ENCODE data around the gene CENPP. TPM values are rescaled to one million over a fixed set of nuclear protein-coding genes. Genes with fewer than 3 reads are reported as not detected.

CENPP gene
- total RNA-seq, 1 donor from 2014 or later, result 4.5 TPM

- H3K27me3 Mint-ChIP-seq (ENCODE audit: unreplicated experiment), result no peaks in the 10 kb centered on the region
- H3K36me3 Mint-ChIP-seq (ENCODE audit: low read depth, unreplicated experiment), result peaks cover 11% of the 10 kb centered on the region
- no peak for TF ChIP-seq CTCF (IDR thresholded peaks at IDR 0.05; ENCODE audit: unreplicated experiment)
- H3K4me3 Mint-ChIP-seq (ENCODE audit: unreplicated experiment), result no peak overlapping the region
- DNase-seq (ENCODE audit: low spot score), result no peak
- H3K4me1 Mint-ChIP-seq (ENCODE audit: unreplicated experiment), result peaks cover 20% of the 10 kb centered on the region
- H3K9me3 Mint-ChIP-seq (ENCODE audit: unreplicated experiment), result no peaks in the 10 kb centered on the region
- H3K27ac Mint-ChIP-seq (ENCODE audit: unreplicated experiment), result no peak overlapping the region
Measured at GRCh38 chr9:92298036-92298435, 27.7 kb upstream of the CENPP start.

- Mint-ChIP-seq H3K27ac (ENCODE audit: unreplicated experiment) (no peak overlapping the region), H3K4me3 (ENCODE audit: unreplicated experiment) (no peak overlapping the region), H3K4me1 (ENCODE audit: unreplicated experiment) (peaks cover 20% of the 10 kb centered on the region), H3K27me3 (ENCODE audit: unreplicated experiment) (no peaks in the 10 kb centered on the region), H3K9me3 (ENCODE audit: unreplicated experiment) (no peaks in the 10 kb centered on the region), H3K36me3 (ENCODE audit: low read depth, unreplicated experiment) (peaks cover 11% of the 10 kb centered on the region)
- TF ChIP-seq CTCF (IDR thresholded peaks at IDR 0.05; ENCODE audit: unreplicated experiment), result no peak
- DNase-seq (ENCODE audit: low spot score), result no peak
Measured at GRCh38 chr9:92299116-92299515, 26.6 kb upstream of the CENPP start.

DNA sequence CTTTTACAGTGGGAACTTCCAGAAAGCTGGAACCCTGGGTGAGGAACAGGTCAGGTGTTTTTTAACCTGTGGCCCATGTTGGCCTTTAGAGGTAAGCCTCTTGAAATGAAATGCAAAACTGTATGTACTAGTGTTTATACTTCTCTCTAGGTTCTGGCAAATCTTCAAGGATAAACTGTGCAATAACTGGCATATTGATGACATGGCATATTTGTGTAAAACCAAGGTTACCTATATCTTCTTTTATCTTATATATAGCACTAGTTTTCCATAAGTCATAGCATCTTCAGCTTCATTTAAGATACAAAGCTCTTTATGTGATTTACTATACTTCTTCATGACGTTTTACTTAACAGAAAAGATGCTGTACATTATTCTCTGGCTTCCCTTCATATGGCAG lies 24.8 kb upstream of the CENPP start:
- Mint-ChIP-seq H3K27ac (ENCODE audit: unreplicated experiment) (no peak overlapping the region), H3K4me1 (ENCODE audit: unreplicated experiment) (peaks cover 4% of the 10 kb centered on the region), H3K9me3 (ENCODE audit: unreplicated experiment) (no peaks in the 10 kb centered on the region), H3K36me3 (ENCODE audit: low read depth, unreplicated experiment) (peaks cover 18% of the 10 kb centered on the region), H3K27me3 (ENCODE audit: unreplicated experiment) (no peaks in the 10 kb centered on the region), H3K4me3 (ENCODE audit: unreplicated experiment) (no peak overlapping the region)
- no peak for DNase-seq (ENCODE audit: low spot score)
- no peak for TF ChIP-seq CTCF (IDR thresholded peaks at IDR 0.05; ENCODE audit: unreplicated experiment)

- no peaks in the 10 kb centered on the region for H3K27me3 Mint-ChIP-seq (ENCODE audit: unreplicated experiment)
- TF ChIP-seq CTCF (IDR thresholded peaks at IDR 0.05; ENCODE audit: unreplicated experiment), result no peak
- peaks cover 11% of the 10 kb centered on the region for H3K4me1 Mint-ChIP-seq (ENCODE audit: unreplicated experiment)
- H3K36me3 Mint-ChIP-seq (ENCODE audit: low read depth, unreplicated experiment), result peaks cover 19% of the 10 kb centered on the region
- no peak for DNase-seq (ENCODE audit: low spot score)
- H3K27ac Mint-ChIP-seq (ENCODE audit: unreplicated experiment), result no peak overlapping the region
- no peaks in the 10 kb centered on the region for H3K9me3 Mint-ChIP-seq (ENCODE audit: unreplicated experiment)
- no peak overlapping the region for H3K4me3 Mint-ChIP-seq (ENCODE audit: unreplicated experiment)
Measured at GRCh38 chr9:92308893-92309292, 16.9 kb upstream of the CENPP start.

GRCh38 chr9:92310562-92310961 lies 15.2 kb upstream of the CENPP start:
- H3K4me3 Mint-ChIP-seq (ENCODE audit: unreplicated experiment), result peak overlapping the region; percentile 5
- H3K27ac Mint-ChIP-seq (ENCODE audit: unreplicated experiment), result no peak overlapping the region
- DNase-seq (ENCODE audit: low spot score), result no peak
- no peaks in the 10 kb centered on the region for H3K9me3 Mint-ChIP-seq (ENCODE audit: unreplicated experiment)
- H3K27me3 Mint-ChIP-seq (ENCODE audit: unreplicated experiment), result peaks cover 1% of the 10 kb centered on the region
- H3K36me3 Mint-ChIP-seq (ENCODE audit: low read depth, unreplicated experiment), result peaks cover 18% of the 10 kb centered on the region
- peaks cover 17% of the 10 kb centered on the region for H3K4me1 Mint-ChIP-seq (ENCODE audit: unreplicated experiment)
- no peak for TF ChIP-seq CTCF (IDR thresholded peaks at IDR 0.05; ENCODE audit: unreplicated experiment)

All from endothelial cell (in vitro differentiated cells).